Memory B cell (primary cell): ENCODE data around the gene ZNF584.

Experiments
- ATAC-seq: fragments of 150-1000 bp; cut with Tn5 transposase; 2 replicates; pipeline ENCODE4 v1.10.0; 2021; ENCODE audit warnings: low read depth, mild to moderate bottlenecking, moderate library complexity
- DNase-seq, 2 donors: peaks; one replicate each; pipeline ENCODE4 v3.0.0; 2022; ENCODE audit warnings: low spot score in 2 of 2
- H3K27ac Mint-ChIP-seq: one replicate; pipeline ENCODE4 v1.8.0; 2022; ENCODE audit warnings: mild to moderate bottlenecking, moderate library complexity, mixed read lengths
- H3K27me3 Mint-ChIP-seq: one replicate; pipeline ENCODE4 v1.8.0; 2022; ENCODE audit warnings: mixed read lengths
- H3K36me3 Mint-ChIP-seq: one replicate; pipeline ENCODE4 v1.8.0; 2022; ENCODE audit warnings: mild to moderate bottlenecking, mixed read lengths
- H3K4me1 Mint-ChIP-seq: one replicate; pipeline ENCODE4 v1.8.0; 2022; ENCODE audit warnings: mixed read lengths
- H3K4me3 Mint-ChIP-seq: one replicate; pipeline ENCODE4 v1.8.0; 2022; ENCODE audit warnings: mild to moderate bottlenecking, moderate library complexity, mixed read lengths
- H3K9me3 Mint-ChIP-seq: one replicate; pipeline ENCODE4 v1.8.0; 2022; ENCODE audit warnings: mixed read lengths

ZNF584 gene

GRCh38 chr19:58450856-58451357 lies 42.5 kb downstream of the ZNF584 start:
- no peak for ATAC-seq

GRCh38 chr19:58451358-58452101 lies 43.1 kb downstream of the ZNF584 start, which contains the start of gene ZNF324B:
TSS of gene ZNF324B (plus strand) at chr19:58451622. CDS start at chr19:58453702, 2,080 bp downstream.
- ATAC-seq (peak; percentile 97), DNase-seq (peak; percentile 89 to 95)
- peak within 1 kb of the TSS; percentile 87 for H3K4me3 Mint-ChIP-seq
- peaks cover 6% of the 10 kb centered on the region for H3K9me3 Mint-ChIP-seq
- peaks cover 13% of the 10 kb centered on the region for H3K4me1 Mint-ChIP-seq
- peak within 1 kb of the TSS; percentile 87 for H3K27ac Mint-ChIP-seq
- H3K36me3 Mint-ChIP-seq = peaks cover 10% of the 10 kb centered on the region
- H3K27me3 Mint-ChIP-seq = peaks cover 11% of the 10 kb centered on the region

More at GRCh38 chr19:58450856-58451357, 42.5 kb downstream of the ZNF584 start:
- H3K27me3 Mint-ChIP-seq = peaks cover 11% of the 10 kb centered on the region
- peak overlapping the region; percentile 87 for H3K4me3 Mint-ChIP-seq
- peaks cover 10% of the 10 kb centered on the region for H3K36me3 Mint-ChIP-seq
- H3K9me3 Mint-ChIP-seq = peaks cover 6% of the 10 kb centered on the region
- H3K4me1 Mint-ChIP-seq = peaks cover 13% of the 10 kb centered on the region
- DNase-seq = no peak
- H3K27ac Mint-ChIP-seq = peak overlapping the region; percentile 87

DNA sequence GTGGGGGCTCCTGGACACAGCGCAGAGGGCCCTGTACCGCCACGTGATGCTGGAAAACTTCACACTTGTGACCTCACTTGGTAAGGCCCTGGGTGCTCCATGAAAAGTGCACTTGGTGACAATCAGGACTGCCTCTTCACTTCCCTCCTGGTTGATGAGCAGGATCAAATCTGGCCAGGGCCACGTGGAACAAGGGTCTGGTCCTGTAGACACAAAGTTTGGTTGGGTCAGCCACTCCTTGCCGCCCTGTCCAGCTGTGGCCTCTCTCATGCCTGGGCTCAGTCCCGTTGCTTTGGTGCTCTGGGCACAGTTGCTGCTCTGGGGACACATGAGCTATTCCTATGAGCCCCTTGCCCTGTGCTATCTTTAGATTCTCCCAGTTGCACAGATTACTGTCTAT lies 45.3 kb downstream of the ZNF584 start:
- Mint-ChIP-seq H3K4me3 (no peak overlapping the region), H3K27ac (no peak overlapping the region), H3K4me1 (peaks cover 13% of the 10 kb centered on the region), H3K9me3 (peaks cover 2% of the 10 kb centered on the region), H3K27me3 (no peaks in the 10 kb centered on the region), H3K36me3 (peaks cover 5% of the 10 kb centered on the region)
- no peak for DNase-seq
- ATAC-seq = no peak

DNA sequence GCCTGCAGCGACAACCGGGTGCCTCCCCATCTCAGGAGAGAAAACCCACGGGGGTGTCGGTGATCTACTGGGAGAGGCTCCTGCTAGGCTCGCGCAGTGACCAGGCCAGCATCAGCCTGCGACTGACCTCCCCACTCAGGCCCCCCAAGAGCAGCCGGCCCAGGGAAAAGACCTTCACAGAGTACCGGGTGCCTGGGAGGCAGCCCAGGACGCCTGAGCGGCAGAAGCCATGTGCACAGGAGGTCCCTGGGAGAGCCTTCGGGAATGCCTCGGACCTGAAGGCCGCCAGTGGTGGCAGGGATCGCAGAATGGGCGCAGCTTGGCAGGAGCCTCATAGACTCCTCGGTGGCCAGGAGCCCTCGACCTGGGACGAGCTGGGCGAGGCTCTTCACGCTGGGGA lies 46.9 kb downstream of the ZNF584 start:
- H3K9me3 Mint-ChIP-seq = no peaks in the 10 kb centered on the region

DNA sequence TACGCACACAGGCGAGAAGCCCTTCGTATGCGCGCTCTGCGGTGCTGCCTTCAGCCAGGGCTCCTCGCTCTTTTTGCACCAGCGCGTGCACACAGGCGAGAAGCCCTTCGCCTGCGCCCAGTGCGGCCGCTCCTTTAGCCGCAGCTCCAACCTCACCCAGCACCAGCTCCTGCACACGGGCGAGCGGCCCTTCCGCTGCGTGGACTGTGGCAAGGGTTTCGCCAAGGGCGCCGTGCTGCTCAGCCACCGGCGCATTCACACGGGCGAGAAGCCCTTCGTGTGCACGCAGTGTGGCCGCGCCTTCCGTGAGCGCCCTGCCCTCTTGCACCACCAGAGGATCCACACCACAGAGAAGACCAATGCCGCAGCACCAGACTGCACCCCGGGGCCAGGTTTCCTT lies 47.7 kb downstream of the ZNF584 start:
- no peak overlapping the region for H3K27ac Mint-ChIP-seq
- H3K9me3 Mint-ChIP-seq = no peaks in the 10 kb centered on the region
- peaks cover 9% of the 10 kb centered on the region for H3K36me3 Mint-ChIP-seq
- DNase-seq = no peak
- peaks cover 9% of the 10 kb centered on the region for H3K4me1 Mint-ChIP-seq
- no peak for ATAC-seq
- no peaks in the 10 kb centered on the region for H3K27me3 Mint-ChIP-seq
- H3K4me3 Mint-ChIP-seq = no peak overlapping the region

More for the DNA sequence above, 46.9 kb downstream of the ZNF584 start:
- Mint-ChIP-seq H3K36me3 (peaks cover 7% of the 10 kb centered on the region), H3K27ac (no peak overlapping the region), H3K27me3 (no peaks in the 10 kb centered on the region), H3K4me3 (no peak overlapping the region), H3K4me1 (peaks cover 13% of the 10 kb centered on the region)
- DNase-seq = no peak
- no peak for ATAC-seq

DNA sequence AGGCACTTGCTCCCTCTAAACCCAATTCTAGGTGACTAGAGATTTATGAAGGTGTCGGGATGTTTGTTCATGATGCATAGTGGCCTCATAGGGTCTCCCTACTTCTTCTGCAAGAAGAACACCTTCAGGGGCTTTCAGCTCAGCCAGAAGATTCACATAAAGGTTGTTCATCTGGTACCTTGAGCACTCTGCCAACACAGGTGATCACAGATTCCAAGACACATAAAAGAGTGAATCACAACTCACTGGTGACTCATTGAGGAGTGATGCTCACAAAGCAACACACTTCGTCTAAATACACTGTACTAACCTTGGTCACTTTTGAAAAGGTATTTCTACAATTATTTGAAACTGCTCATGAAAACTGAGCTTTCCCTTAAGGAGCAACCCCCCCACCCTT lies 51.6 kb downstream of the ZNF584 start:
- Mint-ChIP-seq H3K9me3 (no peaks in the 10 kb centered on the region), H3K36me3 (peaks cover 7% of the 10 kb centered on the region), H3K27me3 (no peaks in the 10 kb centered on the region), H3K27ac (no peak overlapping the region), H3K4me3 (no peak overlapping the region), H3K4me1 (no peaks in the 10 kb centered on the region)
- DNase-seq (no peak), ATAC-seq (no peak)

- no peak for DNase-seq
- ATAC-seq = peak; percentile 3
- H3K4me3 Mint-ChIP-seq = peak overlapping the region; percentile 85
- peak overlapping the region; percentile 67 for H3K27ac Mint-ChIP-seq
- no peaks in the 10 kb centered on the region for H3K27me3 Mint-ChIP-seq
- peaks cover 7% of the 10 kb centered on the region for H3K36me3 Mint-ChIP-seq
- no peaks in the 10 kb centered on the region for H3K9me3 Mint-ChIP-seq
- H3K4me1 Mint-ChIP-seq = peaks cover 13% of the 10 kb centered on the region
These were observed 57.8 kb downstream of the ZNF584 start for GRCh38 chr19:58466089-58466759.

DNA sequence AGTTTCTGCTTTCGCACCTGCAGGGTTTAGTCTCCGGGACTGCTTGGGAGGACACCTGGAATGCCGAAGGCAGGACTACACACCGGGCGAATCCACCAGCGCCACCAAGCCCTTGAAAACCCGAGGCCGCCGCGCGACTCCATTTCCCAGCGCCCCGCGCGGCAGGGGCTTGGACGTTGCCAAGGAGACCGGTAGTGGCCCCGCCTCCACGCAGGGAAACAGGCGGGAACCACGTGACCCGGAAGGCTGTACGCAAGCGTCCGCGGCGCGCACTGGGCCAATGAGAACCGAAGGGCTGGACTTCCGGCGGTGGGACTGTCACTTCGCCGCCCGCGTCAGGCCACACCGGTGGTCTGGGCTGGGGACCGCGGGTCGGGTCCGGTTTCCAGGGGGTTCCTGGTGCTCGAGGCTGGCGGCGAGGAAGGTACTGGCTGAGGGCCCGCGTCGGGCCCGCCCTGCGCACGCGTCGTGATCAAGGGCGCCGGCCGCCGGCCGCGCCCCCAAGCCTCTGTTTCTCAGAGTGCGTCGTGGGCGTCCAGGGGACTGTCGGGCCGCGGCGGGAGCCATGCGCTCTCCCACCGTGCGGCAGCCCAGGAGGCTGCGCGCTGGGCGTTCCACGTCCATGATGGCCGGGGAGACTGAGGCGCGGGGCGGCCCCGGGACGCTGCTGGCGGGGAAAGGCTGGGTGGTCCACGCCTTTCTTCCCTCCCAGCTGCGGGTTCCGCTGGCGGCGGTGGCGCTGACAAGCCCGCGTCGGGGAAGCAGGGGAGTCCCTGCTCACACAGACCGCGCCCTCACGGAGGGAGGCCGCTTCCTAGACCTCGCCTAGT lies 58.5 kb downstream of the ZNF584 start, which contains the start of gene ZNF324:
TSS of gene ZNF324 (plus strand) at position 321 of the 830 bp plus-strand sequence. CDS start 2,106 bp downstream, outside the sequence.
- Mint-ChIP-seq H3K9me3 (no peaks in the 10 kb centered on the region), H3K36me3 (peaks cover 7% of the 10 kb centered on the region), H3K27ac (peak within 1 kb of the TSS; percentile 85), H3K4me3 (peak within 1 kb of the TSS; percentile 85), H3K27me3 (no peaks in the 10 kb centered on the region), H3K4me1 (peaks cover 13% of the 10 kb centered on the region)
- peak; percentile 93 to 95 for DNase-seq
- peak; percentile 97 for ATAC-seq
